HG03108 (cell line): ENCODE measurements around the gene MUC2.

ENCODE experiments used
- ATAC-seq: cut with Tn5 transposase; IDR thresholded peaks from one replicate; pipeline ENCODE4 v1.9.1; 2021; ENCODE audit warnings: moderate library complexity; ENCODE audit not compliant: unreplicated experiment

The MUC2 gene

DNA sequence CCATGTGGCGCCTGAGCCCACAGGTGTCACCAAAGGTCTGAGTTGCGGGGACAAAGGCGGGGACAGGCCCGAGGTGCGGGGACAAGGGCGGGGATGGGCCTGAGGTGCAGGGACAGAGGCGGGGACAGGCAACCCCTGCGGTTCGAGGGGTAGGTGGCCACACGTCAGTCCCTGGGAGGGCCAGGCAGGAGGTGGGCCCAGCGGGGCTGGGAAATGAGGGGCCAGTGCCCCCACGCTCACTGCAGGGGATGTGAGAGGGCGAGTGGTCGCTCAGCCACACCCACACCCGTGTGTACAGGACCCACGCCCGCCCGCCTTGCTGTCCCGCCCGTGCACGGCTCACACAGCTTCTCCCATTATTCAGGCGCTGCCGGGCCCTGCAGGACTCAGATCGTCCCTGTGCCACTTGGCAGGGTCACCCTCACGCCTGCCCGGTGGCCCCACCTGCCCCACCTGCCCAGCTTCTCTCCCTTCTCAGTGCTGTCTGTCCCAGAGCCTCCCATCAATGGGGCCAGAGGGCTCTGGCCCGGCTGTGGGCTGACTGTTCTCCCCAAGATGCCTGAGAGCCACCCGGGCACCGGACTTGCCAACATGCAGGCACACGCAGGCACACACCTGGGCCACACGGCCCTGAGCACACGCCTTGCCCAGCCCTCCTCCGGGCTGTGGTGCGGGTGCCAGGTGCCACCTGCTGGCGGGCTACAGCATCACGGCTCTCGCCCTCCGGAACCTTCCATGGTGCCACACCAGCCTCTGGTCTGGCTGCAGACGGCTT is 23.9 kb upstream of the MUC2 start:
- no peak for ATAC-seq

- ATAC-seq: no peak
Observed at GRCh38 chr11:1051356-1052132, 23.1 kb upstream of the MUC2 start.

DNA sequence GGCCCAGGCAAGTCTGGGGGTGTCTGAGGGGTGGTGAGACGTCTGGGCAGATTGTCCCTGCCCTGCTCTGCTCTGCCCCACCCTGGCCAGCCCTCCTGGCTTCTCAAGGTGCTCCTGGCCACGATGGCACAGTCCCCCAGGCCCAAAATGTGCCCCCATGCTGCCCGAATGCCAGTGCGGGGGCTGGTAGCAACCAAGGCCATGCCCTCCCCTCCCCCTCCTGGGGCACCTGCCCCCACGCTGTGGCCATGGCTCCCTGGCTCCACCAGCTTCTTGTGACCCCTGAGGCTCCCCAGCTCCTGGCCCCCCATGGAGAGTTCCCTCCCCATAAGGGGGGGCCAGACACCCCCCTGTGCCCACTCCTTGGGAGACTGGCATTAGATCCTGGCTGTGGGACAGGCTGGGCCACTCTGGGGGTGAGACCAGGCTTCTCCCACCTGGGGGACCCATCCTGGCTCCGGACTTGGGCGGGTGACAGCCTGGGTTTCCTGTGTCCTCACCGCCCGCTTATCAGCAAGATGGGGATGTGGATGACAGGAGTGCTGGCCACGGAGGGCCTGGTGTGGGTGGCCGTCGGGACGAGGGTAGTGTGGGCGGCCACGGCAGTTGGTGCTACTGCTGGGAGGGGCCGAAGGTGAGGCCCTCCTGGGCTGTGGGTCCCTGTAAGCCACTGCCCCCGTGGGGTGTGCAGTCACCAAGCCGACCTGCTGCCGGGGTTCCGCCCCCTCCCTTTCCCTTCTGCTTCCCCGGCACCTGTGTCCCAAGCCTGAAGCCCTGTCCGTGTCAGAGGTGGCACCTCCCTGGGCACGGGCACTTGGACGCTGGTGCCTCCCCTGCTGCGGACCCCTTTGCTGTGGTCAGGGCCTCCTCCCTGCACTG is 22.3 kb upstream of the MUC2 start:
- ATAC-seq: no peak

GRCh38 chr11:1053121-1053901 is 21.4 kb upstream of the MUC2 start:
- ATAC-seq: no peak

- ATAC-seq: no peak
Observed at GRCh38 chr11:1054143-1055108, 20.2 kb upstream of the MUC2 start.

DNA sequence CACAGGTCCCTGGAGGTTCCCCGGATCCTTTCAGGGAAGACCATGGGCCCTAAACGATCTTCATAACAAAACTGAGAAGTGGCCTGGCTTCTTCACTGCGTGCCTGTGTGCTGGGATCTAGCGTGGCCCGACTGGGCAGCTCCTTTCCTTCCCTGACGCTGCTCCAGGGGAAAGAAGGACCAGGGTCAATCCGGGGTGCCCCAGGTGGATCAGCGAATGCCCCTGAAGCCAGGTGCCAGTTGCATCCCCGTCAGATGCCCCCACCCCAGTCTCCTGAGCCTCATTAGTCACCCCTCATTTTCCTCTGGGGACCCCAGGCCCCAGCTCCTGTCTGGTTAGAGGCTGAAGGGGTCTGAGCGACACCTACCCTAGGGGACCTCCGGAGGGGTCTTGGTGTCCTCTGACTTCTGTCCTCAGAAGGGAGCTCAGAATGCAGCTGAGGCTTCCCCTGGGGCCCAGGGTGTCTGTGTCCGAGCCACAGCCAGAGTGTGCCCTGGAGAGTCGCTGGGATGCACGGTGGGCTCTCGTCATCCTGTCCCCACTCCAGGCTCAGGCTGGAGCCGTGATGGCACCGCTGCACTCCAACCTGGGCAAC is 19.5 kb upstream of the MUC2 start:
- ATAC-seq: no peak

DNA sequence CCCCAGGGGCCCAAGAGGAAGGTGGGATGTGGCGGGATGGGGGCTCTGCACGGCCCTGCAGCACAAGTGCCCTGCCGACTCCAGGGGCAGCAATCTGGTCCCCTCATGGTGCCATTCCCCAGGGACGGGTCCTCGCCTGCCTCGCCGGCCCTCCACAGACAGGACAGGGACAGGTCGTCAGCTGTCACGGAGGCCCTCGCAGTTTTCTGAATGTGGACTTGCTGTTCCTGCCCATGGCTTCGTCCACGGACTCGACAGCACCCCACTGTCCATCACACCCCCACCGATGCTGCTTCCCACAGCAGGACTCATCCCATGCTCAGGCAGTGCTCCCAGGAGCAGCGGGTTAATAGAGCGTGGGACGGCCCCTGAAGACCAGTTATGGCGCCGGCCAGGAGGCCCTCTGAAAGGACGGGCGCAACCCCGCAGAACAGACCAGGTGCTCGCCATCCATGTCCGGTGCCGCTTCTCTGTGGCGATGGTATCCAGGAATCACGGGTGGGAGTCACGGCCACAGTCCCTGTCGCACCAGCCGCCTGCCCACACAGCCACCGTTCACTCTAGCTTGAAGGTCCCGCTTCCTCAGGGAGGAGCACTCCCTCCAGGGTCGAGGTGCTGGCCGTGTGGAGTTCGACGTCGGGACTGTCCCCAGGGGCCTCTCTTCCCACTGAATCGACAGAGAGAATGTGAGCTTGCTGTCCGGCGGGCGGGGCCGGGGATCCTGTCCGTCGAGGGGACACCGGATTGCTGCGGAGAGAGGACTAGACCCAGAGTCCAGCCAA is 18.5 kb upstream of the MUC2 start:
- ATAC-seq: no peak

DNA sequence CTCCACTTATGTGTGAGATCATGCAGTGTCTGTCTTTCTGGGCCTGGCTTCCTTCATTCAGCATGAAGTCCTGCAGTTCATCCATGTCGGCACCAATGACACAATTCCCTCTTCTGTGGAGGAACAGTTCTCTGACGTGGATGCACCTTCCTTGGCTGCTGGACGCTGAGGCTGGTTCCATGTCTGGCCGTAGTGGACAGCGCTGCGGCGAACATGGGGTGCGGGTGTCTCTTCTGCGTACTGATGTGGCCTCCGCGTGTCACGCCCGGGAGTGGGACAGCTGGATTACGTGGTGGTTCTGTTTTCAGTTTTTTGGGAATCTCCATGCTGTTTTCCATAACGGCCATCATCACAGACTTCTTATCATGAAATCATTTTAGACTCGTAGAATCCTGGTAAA is 16.9 kb upstream of the MUC2 start:
- ATAC-seq: no peak

GRCh38 chr11:1059759-1060158 is 14.9 kb upstream of the MUC2 start:
- ATAC-seq: no peak

DNA sequence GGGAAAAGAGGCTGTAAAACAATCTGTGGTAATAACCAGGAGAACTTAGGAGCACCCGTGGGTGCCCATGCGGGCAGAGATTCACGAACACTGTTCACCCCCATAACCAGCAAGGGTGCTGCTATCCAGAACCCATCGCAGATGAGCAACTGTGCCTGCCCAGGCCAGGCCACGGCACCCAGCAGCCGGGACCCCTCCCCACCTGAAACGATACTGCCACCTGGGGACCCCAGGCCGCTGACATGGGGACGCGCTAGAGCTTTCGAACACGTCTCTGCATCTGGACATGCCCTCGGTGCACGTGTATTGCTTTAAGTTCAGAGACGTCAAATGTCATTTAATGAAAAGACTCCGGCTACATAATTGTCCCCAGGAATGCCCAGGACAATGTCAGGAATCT is 14.3 kb upstream of the MUC2 start:
- ATAC-seq: no peak

DNA sequence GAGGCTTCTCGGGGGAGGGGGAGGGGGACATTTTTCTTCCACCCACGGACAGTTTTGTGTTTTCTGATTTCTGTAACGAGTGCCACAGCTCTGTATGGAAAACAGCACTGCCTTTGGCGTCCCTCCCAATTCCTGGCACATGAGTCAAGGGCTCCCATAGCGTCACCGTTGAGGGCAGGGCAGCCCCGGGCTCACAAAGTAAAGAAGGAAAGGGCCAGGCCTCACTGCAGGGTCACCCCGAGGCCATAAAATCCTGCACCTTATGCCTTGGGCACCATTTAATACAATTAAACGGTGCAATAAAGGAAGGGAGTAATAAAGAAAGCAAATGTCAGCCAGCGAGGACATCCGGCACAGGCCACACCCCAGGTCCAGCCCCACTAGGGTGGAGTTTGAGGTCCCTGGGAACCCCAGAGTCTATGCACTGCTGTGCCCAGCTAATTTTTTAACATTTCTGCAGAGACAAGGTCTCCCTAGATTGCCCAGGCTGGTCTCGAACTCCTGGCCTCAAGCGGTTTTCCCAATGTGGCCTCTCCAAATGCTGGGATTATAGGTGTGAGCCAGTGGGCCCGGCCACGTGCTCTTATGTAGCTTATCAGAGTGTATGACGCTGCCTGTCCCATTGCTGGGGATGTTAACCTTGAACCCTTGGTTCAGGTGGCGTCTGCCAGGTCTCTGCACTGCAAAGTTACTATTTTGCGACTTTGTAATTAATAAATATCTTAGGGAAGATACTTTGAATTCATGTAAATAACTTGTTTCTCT is 13.6 kb upstream of the MUC2 start:
- ATAC-seq: no peak

- ATAC-seq: no peak
Observed at GRCh38 chr11:1062075-1062820, 12.4 kb upstream of the MUC2 start.

- ATAC-seq: no peak
Observed at GRCh38 chr11:1064167-1064566, 10.5 kb upstream of the MUC2 start.

- ATAC-seq: no peak
Observed at GRCh38 chr11:1067812-1068496, 6.7 kb upstream of the MUC2 start.

GRCh38 chr11:1069740-1070139 is 4.9 kb upstream of the MUC2 start:
- ATAC-seq: no peak
